Prostate gland (tissue), 2 donors: ENCODE data around the gene STK10.

Source experiments
- POLR2A ChIP-seq: fragments of 450-650 bp; IDR thresholded peaks from one replicate; pipeline ENCODE4 v1.6.1; 2016; ENCODE audit warnings: antibody characterized with exemption, mild to moderate bottlenecking
- POLR2AphosphoS5 ChIP-seq: sonication (generic); formaldehyde crosslinking; IDR thresholded peaks from one replicate; pipeline ENCODE4 v1.6.1; 2017; ENCODE audit warnings: antibody characterized with exemption
- TF ChIP-seq, protein P1 (sequence below), 4 experiments: fragments of 200-600 bp in 2 of 4; fragments of 450-650 bp in 2 of 4; sonication (generic) in 2 of 4; IDR thresholded peaks; 1 replicate in 3 of 4; 2 replicates in 1 of 4; pipeline ENCODE4 v1.5.1; 2016 to 2019; ENCODE audit warnings: antibody characterized with exemption in 4 of 4, mild to moderate bottlenecking in 2 of 4, moderate library complexity in 2 of 4

DNA sequence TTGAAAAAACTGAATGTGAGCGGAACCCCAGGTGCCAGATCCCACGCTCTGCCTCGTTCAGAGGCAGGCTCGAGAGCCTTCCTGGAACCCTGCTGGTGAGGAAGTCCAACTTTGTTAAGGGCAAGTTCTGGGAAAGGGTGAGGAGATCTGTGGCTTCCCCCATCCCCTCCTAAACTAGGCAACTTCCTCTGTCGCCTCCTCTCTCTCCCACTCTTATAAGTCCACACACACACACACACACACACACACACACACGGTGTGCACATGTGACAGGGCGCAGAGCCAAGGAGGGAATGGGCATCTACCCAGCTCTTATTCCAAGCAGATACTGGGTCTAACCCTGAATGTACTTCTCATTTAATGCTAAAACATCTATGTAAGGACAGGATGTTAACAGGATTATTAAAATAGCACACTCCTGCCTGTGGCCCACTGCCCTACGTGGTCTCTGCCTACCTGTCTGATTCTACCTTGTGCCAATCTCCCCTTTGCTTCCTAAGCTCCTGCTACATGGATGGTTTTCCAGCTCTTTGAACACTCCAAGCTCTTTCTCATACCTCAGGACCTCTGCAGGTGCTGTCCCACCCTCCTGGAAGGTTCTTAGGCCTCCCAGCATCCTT lies 109.2 kb downstream of the STK10 start:
- TF ChIP-seq, protein P1, sequence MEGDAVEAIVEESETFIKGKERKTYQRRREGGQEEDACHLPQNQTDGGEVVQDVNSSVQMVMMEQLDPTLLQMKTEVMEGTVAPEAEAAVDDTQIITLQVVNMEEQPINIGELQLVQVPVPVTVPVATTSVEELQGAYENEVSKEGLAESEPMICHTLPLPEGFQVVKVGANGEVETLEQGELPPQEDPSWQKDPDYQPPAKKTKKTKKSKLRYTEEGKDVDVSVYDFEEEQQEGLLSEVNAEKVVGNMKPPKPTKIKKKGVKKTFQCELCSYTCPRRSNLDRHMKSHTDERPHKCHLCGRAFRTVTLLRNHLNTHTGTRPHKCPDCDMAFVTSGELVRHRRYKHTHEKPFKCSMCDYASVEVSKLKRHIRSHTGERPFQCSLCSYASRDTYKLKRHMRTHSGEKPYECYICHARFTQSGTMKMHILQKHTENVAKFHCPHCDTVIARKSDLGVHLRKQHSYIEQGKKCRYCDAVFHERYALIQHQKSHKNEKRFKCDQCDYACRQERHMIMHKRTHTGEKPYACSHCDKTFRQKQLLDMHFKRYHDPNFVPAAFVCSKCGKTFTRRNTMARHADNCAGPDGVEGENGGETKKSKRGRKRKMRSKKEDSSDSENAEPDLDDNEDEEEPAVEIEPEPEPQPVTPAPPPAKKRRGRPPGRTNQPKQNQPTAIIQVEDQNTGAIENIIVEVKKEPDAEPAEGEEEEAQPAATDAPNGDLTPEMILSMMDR (IDR thresholded peaks at IDR 0.05): no peak
- TF ChIP-seq POLR2A: no peak
- TF ChIP-seq POLR2AphosphoS5: no peak
